ENCODE measurements around the gene MEPCE. TPM values are rescaled to one million over a fixed set of nuclear protein-coding genes. Genes with fewer than 3 reads are reported as not detected.

The MEPCE gene, protein sequence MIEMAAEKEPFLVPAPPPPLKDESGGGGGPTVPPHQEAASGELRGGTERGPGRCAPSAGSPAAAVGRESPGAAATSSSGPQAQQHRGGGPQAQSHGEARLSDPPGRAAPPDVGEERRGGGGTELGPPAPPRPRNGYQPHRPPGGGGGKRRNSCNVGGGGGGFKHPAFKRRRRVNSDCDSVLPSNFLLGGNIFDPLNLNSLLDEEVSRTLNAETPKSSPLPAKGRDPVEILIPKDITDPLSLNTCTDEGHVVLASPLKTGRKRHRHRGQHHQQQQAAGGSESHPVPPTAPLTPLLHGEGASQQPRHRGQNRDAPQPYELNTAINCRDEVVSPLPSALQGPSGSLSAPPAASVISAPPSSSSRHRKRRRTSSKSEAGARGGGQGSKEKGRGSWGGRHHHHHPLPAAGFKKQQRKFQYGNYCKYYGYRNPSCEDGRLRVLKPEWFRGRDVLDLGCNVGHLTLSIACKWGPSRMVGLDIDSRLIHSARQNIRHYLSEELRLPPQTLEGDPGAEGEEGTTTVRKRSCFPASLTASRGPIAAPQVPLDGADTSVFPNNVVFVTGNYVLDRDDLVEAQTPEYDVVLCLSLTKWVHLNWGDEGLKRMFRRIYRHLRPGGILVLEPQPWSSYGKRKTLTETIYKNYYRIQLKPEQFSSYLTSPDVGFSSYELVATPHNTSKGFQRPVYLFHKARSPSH
- total RNA-seq (2022; extraction: Qiagen RNA extraction): 41.0 to 47.9 TPM (median 44.5 TPM) in 5 replicates

GRCh38 chr7:100429637-100430492 is at the start of gene MEPCE:
Gene MEPCE (plus strand): TSS chr7:100429831. CDS start chr7:100430019, 188 bp downstream.

DNA sequence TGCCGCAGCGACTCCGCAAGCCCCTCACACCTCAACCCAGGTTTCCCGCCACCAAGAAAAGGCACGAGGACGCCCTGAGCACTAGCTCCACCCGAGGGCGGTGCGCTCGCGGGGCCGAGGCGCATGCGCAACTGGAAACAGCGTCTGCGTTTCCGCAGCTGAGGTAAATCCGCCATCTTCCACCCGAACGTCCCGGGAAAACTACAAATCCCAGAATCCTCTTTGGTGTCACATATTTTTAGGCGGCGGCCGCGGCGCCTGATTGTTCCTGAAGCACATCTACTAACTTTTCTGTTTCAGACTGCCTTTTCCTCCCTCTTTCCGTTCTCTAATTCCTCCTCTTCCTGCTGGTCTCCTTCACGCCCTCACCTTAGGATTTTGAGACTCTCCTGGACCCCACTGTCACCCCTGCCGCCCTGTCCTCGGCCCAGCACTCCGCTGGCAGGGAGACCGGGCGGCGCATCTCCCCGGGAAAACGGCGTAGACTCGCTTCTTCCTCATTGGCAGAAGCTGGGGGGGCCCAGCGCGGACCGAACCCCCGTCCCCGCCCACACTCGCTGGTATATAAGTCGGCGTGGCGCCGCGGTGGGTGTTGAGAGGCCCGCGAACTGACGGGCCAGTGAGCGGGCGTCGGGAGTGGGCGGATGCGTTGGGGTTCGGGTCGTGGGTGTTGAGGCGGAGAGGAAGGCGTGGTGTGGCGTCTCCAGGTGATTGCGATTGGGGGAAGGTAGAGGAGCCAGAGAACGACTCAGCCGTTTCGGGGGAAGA is 1.2 kb upstream of the MEPCE start, which contains the start of gene ZCWPW1:
TSS of gene ZCWPW1 (minus strand) at position 505 of the 768 bp plus-strand sequence. CDS start 8,054 bp downstream, outside the sequence.

GRCh38 chr7:100464210-100464660 is 34.6 kb downstream of the MEPCE start, which contains the start of gene SPACDR:
Gene SPACDR (minus strand): TSS chr7:100464260. CDS start chr7:100464025, 235 bp downstream.

GRCh38 chr7:100478958-100479660 is 49.5 kb downstream of the MEPCE start, which contains the start of gene TSC22D4:
Gene TSC22D4 (minus strand): TSS chr7:100479214. CDS start chr7:100478038, 1,176 bp downstream.

Other genes with a start within 250 kb of the MEPCE start
- 0.05 TPM in 1 of 5 replicates, not detected in the others for gene PVRIG, start 209.9 kb upstream of the MEPCE start, total RNA-seq (2022; extraction: Qiagen RNA extraction)
- gene SPDYE3, start 122.1 kb upstream of the MEPCE start, total RNA-seq (2022; extraction: Qiagen RNA extraction): 0.03 TPM in 1 of 5 replicates, not detected in the others
- gene PILRB, start 71.7 kb upstream of the MEPCE start, total RNA-seq (2022; extraction: Qiagen RNA extraction): 16.8 to 31.3 TPM (median 26.6 TPM) in 5 replicates
- 2.6 to 5.1 TPM (median 4.1 TPM) in 5 replicates for gene PILRA, start 56.3 kb upstream of the MEPCE start, total RNA-seq (2022; extraction: Qiagen RNA extraction)
- 1.1 to 1.9 TPM (median 1.5 TPM) in 5 replicates for gene ZCWPW1, start 1.1 kb upstream of the MEPCE start, total RNA-seq (2022; extraction: Qiagen RNA extraction)
- 33.0 to 51.8 TPM (median 48.4 TPM) in 5 replicates for gene PPP1R35, start 6.7 kb downstream of the MEPCE start, total RNA-seq (2022; extraction: Qiagen RNA extraction)
- gene SPACDR, start 34.4 kb downstream of the MEPCE start, total RNA-seq (2022; extraction: Qiagen RNA extraction): 0.77 to 0.92 TPM (median 0.85 TPM) in 5 replicates
- gene TSC22D4, start 49.4 kb downstream of the MEPCE start, total RNA-seq (2022; extraction: Qiagen RNA extraction): 54.7 to 73.7 TPM (median 65.5 TPM) in 5 replicates
- 4.1 to 7.9 TPM (median 6.7 TPM) in 5 replicates for gene NYAP1, start 54.1 kb downstream of the MEPCE start, total RNA-seq (2022; extraction: Qiagen RNA extraction)
- 41.5 to 62.8 TPM (median 57.6 TPM) in 5 replicates for gene AGFG2, start 109.4 kb downstream of the MEPCE start, total RNA-seq (2022; extraction: Qiagen RNA extraction)
- 0.15 to 0.47 TPM (median 0.25 TPM) in 5 replicates for gene SAP25, start 144.1 kb downstream of the MEPCE start, total RNA-seq (2022; extraction: Qiagen RNA extraction)
- gene LRCH4, start 156.3 kb downstream of the MEPCE start, total RNA-seq (2022; extraction: Qiagen RNA extraction): 12.5 to 18.8 TPM (median 16.2 TPM) in 5 replicates
- 0.22 to 0.35 TPM (median 0.24 TPM) in 5 replicates for gene FBXO24, start 156.5 kb downstream of the MEPCE start, total RNA-seq (2022; extraction: Qiagen RNA extraction)
- gene PCOLCE, start 172.5 kb downstream of the MEPCE start, total RNA-seq (2022; extraction: Qiagen RNA extraction): 6.8 to 10.3 TPM (median 10.0 TPM) in 5 replicates
- gene MOSPD3, start 182.7 kb downstream of the MEPCE start, total RNA-seq (2022; extraction: Qiagen RNA extraction): 16.3 to 22.9 TPM (median 21.2 TPM) in 5 replicates
- gene TFR2, start 211.7 kb downstream of the MEPCE start, total RNA-seq (2022; extraction: Qiagen RNA extraction): 2.1 to 2.8 TPM (median 2.5 TPM) in 5 replicates
- gene ACTL6B, start 226.6 kb downstream of the MEPCE start, total RNA-seq (2022; extraction: Qiagen RNA extraction): not detected in 5 replicates
- gene GNB2, start 243.9 kb downstream of the MEPCE start, total RNA-seq (2022; extraction: Qiagen RNA extraction): 181 to 270 TPM (median 268 TPM) in 5 replicates

All from A549 treated with AZD2906 at 1 μM for 4 hours (cell line).